Measurements from ENCODE around the gene SLN. TPM values are rescaled to one million over a fixed set of nuclear protein-coding genes. Genes with fewer than 3 reads are reported as not detected.

SLN gene
- total RNA-seq, 2 experiments from 2014 or later, result not detected

DNA sequence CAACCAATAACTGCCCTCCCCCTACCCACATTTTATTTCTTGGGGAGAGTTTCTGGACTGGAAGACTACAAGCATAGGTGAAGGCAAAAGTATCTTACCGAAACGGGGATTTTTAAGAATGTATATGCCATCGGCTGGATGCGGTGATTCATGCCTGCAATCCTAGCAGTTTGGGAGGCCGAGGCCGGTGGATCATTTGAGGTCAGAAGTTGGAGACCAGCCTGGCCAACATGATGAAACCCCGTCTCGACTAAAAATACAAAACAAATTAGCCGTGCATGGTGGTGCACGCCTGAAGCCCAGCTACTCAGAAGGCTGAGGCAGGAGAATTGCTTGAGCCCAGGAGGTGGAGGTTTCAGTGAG is 20.8 kb upstream of the SLN start:
- H3K27me3 Mint-ChIP-seq, result peaks cover 16% of the 10 kb centered on the region
- POLR2A ChIA-PET, result no interaction called here

GRCh38 chr11:107731941-107732688 is 20.3 kb upstream of the SLN start:
- Histone ChIP-seq H3K27ac (ENCODE audit: low read depth in 1 of 2, low read length in 2 of 2) (no peak overlapping the region), H3K4me3 (ENCODE audit: low read length) (no peak overlapping the region), H3K9me3 (ENCODE audit: control insufficient read depth in 1 of 2, insufficient read depth in 1 of 2, low read length in 2 of 2) (no peaks in the 10 kb centered on the region), H3K4me1 (ENCODE audit: insufficient read depth, low read length) (no peaks in the 10 kb centered on the region), H3K27me3 (ENCODE audit: control insufficient read depth in 1 of 2, insufficient read depth in 2 of 2, low read length in 2 of 2) (peaks cover 0 to 10% of the 10 kb centered on the region in 2 experiments), H3K36me3 (ENCODE audit: insufficient read depth, low read length) (no peaks in the 10 kb centered on the region)
- ChIA-PET POLR2A (no interaction called here), CTCF (no interaction called here)
- Mint-ChIP-seq H3K4me3 (no peak overlapping the region), H3K27ac (no peak overlapping the region), H3K9me3 (no peaks in the 10 kb centered on the region), H3K27me3 (peaks cover 20% of the 10 kb centered on the region), H3K4me1 (ENCODE audit: low read depth) (no peaks in the 10 kb centered on the region), H3K36me3 (ENCODE audit: low read depth) (no peaks in the 10 kb centered on the region)
- ATAC-seq (ENCODE audit: poor library complexity) (no peak), DNase-seq (no peak)
- intact Hi-C loops (cut with DNase I, micrococcal nuclease), result no loop called here
- TF ChIP-seq CTCF (IDR thresholded peaks at IDR 0.05), result no peak

More for the DNA sequence above, 20.8 kb upstream of the SLN start:
- intact Hi-C loops (cut with DNase I, micrococcal nuclease), result no loop called here
- no peak overlapping the region for H3K4me3 Mint-ChIP-seq
- H3K4me1 ChIP-seq (ENCODE audit: insufficient read depth, low read length), result no peaks in the 10 kb centered on the region
- no peak overlapping the region for H3K27ac Mint-ChIP-seq
- TF ChIP-seq CTCF (IDR thresholded peaks at IDR 0.05), result no peak
- peaks cover 0 to 10% of the 10 kb centered on the region in 2 experiments for H3K27me3 ChIP-seq (ENCODE audit: control insufficient read depth in 1 of 2, insufficient read depth in 2 of 2, low read length in 2 of 2)
- H3K4me1 Mint-ChIP-seq (ENCODE audit: low read depth), result no peaks in the 10 kb centered on the region
- H3K9me3 ChIP-seq (ENCODE audit: control insufficient read depth in 1 of 2, insufficient read depth in 1 of 2, low read length in 2 of 2), result no peaks in the 10 kb centered on the region
- H3K4me3 ChIP-seq (ENCODE audit: low read length), result no peak overlapping the region
- no peak for DNase-seq
- no peaks in the 10 kb centered on the region for H3K36me3 ChIP-seq (ENCODE audit: insufficient read depth, low read length)
- CTCF ChIA-PET, result no interaction called here
- no peak overlapping the region for H3K27ac ChIP-seq (ENCODE audit: low read depth in 1 of 2, low read length in 2 of 2)
- ATAC-seq (ENCODE audit: poor library complexity), result no peak
- H3K9me3 Mint-ChIP-seq, result no peaks in the 10 kb centered on the region
- no peaks in the 10 kb centered on the region for H3K36me3 Mint-ChIP-seq (ENCODE audit: low read depth)

DNA sequence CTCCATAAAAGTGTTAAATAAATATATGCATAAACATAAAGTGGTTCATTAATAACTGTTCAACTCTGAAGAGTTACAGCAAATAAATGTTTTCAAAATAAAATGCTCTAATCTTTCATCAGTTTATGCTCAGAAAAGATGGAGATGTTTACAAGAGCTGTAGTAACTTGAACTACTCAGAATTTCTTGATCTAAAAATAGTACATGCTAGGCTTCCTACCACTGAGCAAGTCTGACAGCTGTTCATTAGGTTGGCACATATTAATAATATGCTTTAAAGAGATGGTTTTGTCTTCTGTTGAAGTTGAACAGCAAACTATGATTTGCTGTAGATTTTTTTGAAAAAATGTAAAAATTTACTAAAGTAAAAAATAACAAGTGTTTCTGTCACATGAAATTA is 10.8 kb upstream of the SLN start:
- Mint-ChIP-seq H3K27me3 (peaks cover 11% of the 10 kb centered on the region), H3K36me3 (ENCODE audit: low read depth) (no peaks in the 10 kb centered on the region), H3K4me1 (ENCODE audit: low read depth) (no peaks in the 10 kb centered on the region), H3K27ac (no peak overlapping the region), H3K4me3 (no peak overlapping the region), H3K9me3 (no peaks in the 10 kb centered on the region)
- Histone ChIP-seq H3K27ac (ENCODE audit: low read depth in 1 of 2, low read length in 2 of 2) (no peak overlapping the region), H3K4me3 (ENCODE audit: low read length) (no peak overlapping the region), H3K9me3 (ENCODE audit: control insufficient read depth in 1 of 2, insufficient read depth in 1 of 2, low read length in 2 of 2) (no peaks in the 10 kb centered on the region), H3K36me3 (ENCODE audit: insufficient read depth, low read length) (no peaks in the 10 kb centered on the region), H3K4me1 (ENCODE audit: insufficient read depth, low read length) (no peaks in the 10 kb centered on the region), H3K27me3 (ENCODE audit: control insufficient read depth in 1 of 2, insufficient read depth in 2 of 2, low read length in 2 of 2) (no peaks in the 10 kb centered on the region)
- POLR2A ChIA-PET, result no interaction called here
- ATAC-seq (ENCODE audit: poor library complexity) (no peak), DNase-seq (no peak)
- CTCF ChIA-PET, result interaction anchor here (0.6 kb wide), 1 partner anchor 956 kb away, joined by 3 read pairs; no protein-coding TSS in a partner anchor
- TF ChIP-seq CTCF (IDR thresholded peaks at IDR 0.05), result no peak
- intact Hi-C loops (cut with DNase I, micrococcal nuclease), result no loop called here

Measured in CD4-positive, alpha-beta T cell (primary cell).